Measurements from ENCODE around the gene CCT7. TPM values are rescaled to one million over a fixed set of nuclear protein-coding genes. Genes with fewer than 3 reads are reported as not detected.

CCT7 gene
- total and polyA plus RNA-seq, 2 donors (not counting 3 experiments of a cell fraction or from before 2014, with no cell fraction given), result 343 to 362 TPM

DNA sequence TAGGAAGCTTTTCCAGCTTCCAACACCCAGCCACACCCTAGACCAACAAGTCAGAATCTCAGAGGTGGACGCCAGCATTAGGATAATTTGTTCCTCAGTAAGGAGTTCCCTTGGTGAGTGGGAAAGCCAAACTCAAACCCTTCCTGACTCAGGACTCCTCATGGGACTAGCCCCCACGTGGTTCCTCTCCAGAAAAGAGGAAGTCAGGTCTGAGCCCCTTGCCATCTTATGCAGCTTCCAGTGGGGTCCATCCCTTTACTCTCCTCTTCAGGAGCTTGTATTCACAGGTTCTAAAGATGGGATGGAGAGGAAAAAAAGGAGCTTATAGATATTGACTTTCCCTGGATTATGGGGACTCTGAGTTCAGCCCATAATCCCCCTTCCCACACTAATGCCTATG is 46.6 kb upstream of the CCT7 start:
- H3K27ac ChIP-seq (ENCODE audit: insufficient read depth, low read depth, low read length), result no peak overlapping the region
- H3K9me3 ChIP-seq (replicated peaks; ENCODE audit: control insufficient read depth, insufficient read depth, low read length), result no peaks in the 10 kb centered on the region
- DNase-seq (ENCODE audit: low read depth, low spot score) (no peak), FAIRE-seq (no peak)
- no peaks in the 10 kb centered on the region for H3K36me3 ChIP-seq (ENCODE audit: control insufficient read depth in 2 of 2, extremely low read depth in 1 of 2, insufficient read depth in 2 of 2, low read length in 2 of 2)
- H3K9ac ChIP-seq (replicated peaks; ENCODE audit: extremely low read depth, insufficient read depth, low read length), result no peak overlapping the region
- H3K4me2 ChIP-seq (ENCODE audit: insufficient read depth, low read length), result no peak overlapping the region
- intact Hi-C loops (cut with micrococcal nuclease), result no loop called here
- no TSS peak for BruUV-seq (replicated peaks)
- TF ChIP-seq FOS (IDR thresholded peaks at IDR 0.05; ENCODE audit: borderline replicate concordance, insufficient read depth, low read length) (no peak), GATA2 (IDR thresholded peaks at IDR 0.05; ENCODE audit: insufficient read depth, insufficient read length, low read depth, low read length) (no peak), EZH2 (IDR thresholded peaks at IDR 0.05; ENCODE audit: borderline replicate concordance, low read depth, low read length, severe bottlenecking) (no peak), MYC (IDR thresholded peaks at IDR 0.05; ENCODE audit: low read depth, low read length) (no peak), POLR2AphosphoS5 (IDR thresholded peaks at IDR 0.05; ENCODE audit: insufficient read depth, low read depth, low read length) (no peak), JUN (IDR thresholded peaks at IDR 0.05; ENCODE audit: borderline replicate concordance, insufficient read depth, insufficient read length, low read depth) (no peak), POLR2A (IDR thresholded peaks at IDR 0.05; ENCODE audit: low read depth, low read length) (no peak)
- TF ChIP-seq, protein P1, sequence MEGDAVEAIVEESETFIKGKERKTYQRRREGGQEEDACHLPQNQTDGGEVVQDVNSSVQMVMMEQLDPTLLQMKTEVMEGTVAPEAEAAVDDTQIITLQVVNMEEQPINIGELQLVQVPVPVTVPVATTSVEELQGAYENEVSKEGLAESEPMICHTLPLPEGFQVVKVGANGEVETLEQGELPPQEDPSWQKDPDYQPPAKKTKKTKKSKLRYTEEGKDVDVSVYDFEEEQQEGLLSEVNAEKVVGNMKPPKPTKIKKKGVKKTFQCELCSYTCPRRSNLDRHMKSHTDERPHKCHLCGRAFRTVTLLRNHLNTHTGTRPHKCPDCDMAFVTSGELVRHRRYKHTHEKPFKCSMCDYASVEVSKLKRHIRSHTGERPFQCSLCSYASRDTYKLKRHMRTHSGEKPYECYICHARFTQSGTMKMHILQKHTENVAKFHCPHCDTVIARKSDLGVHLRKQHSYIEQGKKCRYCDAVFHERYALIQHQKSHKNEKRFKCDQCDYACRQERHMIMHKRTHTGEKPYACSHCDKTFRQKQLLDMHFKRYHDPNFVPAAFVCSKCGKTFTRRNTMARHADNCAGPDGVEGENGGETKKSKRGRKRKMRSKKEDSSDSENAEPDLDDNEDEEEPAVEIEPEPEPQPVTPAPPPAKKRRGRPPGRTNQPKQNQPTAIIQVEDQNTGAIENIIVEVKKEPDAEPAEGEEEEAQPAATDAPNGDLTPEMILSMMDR (IDR thresholded peaks at IDR 0.05; ENCODE audit: extremely low read depth in 1 of 2, insufficient read depth in 1 of 2, low read depth in 1 of 2, low read length in 2 of 2), result no peak
- TF ChIP-seq, protein P2, sequence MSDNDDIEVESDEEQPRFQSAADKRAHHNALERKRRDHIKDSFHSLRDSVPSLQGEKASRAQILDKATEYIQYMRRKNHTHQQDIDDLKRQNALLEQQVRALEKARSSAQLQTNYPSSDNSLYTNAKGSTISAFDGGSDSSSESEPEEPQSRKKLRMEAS (IDR thresholded peaks at IDR 0.05; ENCODE audit: insufficient read depth, insufficient read length), result no peak
- H4K20me1 ChIP-seq (replicated peaks; ENCODE audit: control insufficient read depth, extremely low read depth, insufficient read depth, low read length), result no peaks in the 10 kb centered on the region
- no peaks in the 10 kb centered on the region for H3K4me1 ChIP-seq (ENCODE audit: control insufficient read depth, extremely low read depth, insufficient read depth, low read length)
- CTCF ChIA-PET, result interaction anchor here (0.7 to 2.0 kb wide), 4 partner anchors 10 to 294 kb away, joined by 3 to 11 read pairs (median 4); no protein-coding TSS in a partner anchor
- dilution Hi-C loops (cut with MboI; ENCODE audit: extremely low pct_ligation_motif_present, low sequenced_read_pairs), result no loop called here
- H3K4me3 ChIP-seq (replicated peaks in 1 of 3; ENCODE audit: insufficient read depth in 1 of 3, low read depth in 1 of 3, low read length in 3 of 3), result no peak overlapping the region
- no peak overlapping the region for H2AFZ ChIP-seq (ENCODE audit: low read depth, low read length)
- POLR2A ChIA-PET, result no interaction called here
- H3K79me2 ChIP-seq (ENCODE audit: control insufficient read depth, insufficient read depth, low read length), result no peaks in the 10 kb centered on the region
- H3K9me1 ChIP-seq (replicated peaks; ENCODE audit: control insufficient read depth, extremely low read depth, insufficient read depth, low read length), result no peaks in the 10 kb centered on the region
- peaks cover 25 to 35% of the 10 kb centered on the region in 2 experiments for H3K27me3 ChIP-seq (ENCODE audit: control insufficient read depth in 2 of 2, insufficient read depth in 2 of 2, low read length in 2 of 2)

All from endothelial cell of umbilical vein (primary cell).